GM21423 (cell line): ENCODE data around the gene ETNK1.

Source experiments
- ATAC-seq: cut with Tn5 transposase; IDR thresholded peaks from one replicate; pipeline ENCODE4 v1.9.1; 2021; ENCODE audit warnings: mild to moderate bottlenecking, moderate library complexity; ENCODE audit not compliant: unreplicated experiment

The ETNK1 gene

DNA sequence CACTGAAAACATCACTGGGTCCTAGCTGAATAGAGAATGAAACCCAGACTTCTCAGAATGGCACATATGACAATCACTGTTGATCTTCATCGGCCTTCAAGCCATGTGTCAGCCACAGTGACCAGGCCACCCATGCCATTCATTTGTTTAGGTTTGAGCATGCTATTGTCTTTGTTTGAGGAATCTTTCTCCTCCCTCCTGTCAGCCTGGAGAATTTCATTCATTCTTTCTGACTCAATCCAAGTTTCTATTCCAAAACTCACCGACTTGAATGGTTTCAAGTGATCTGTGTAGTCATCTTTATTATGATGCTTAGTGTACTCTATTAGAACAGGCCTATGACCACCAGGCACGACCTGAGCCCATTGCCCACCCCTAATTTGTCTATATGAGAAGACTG lies 106.3 kb downstream of the ETNK1 start:
- no peak for ATAC-seq

- ATAC-seq, result no peak
Measured at GRCh38 chr12:22733756-22734155, 108.8 kb downstream of the ETNK1 start.

- no peak for ATAC-seq
Measured at GRCh38 chr12:22738945-22739344, 114.0 kb downstream of the ETNK1 start.
